ENCODE measurements around the gene SLC22A16. TPM values are rescaled to one million over a fixed set of nuclear protein-coding genes. Genes with fewer than 3 reads are reported as not detected.

Gene SLC22A16
- total and polyA plus RNA-seq, 8 donors = 0.30 to 0.92 (median 0.31) TPM; not detected in 5

- intact Hi-C loops (cut with DNase I; ENCODE audit: low total_unique reads) = loop anchor here (10.0 kb wide), 3 partner anchors 224 to 694 kb away; partner anchors contain the start of gene WASF1
- Histone ChIP-seq H3K27me3 (no peaks in the 10 kb centered on the region), H3K9me3 (no peaks in the 10 kb centered on the region), H3K36me3 (no peaks in the 10 kb centered on the region), H3K27ac (no peak overlapping the region), H3K4me3 (no peak overlapping the region), H3K4me1 (peaks cover 0 to 13% (median 7%) of the 10 kb centered on the region in 4 donors)
- DNase-seq = no peak
- TF ChIP-seq EP300 (IDR thresholded peaks at IDR 0.05) (no peak), POLR2AphosphoS5 (IDR thresholded peaks at IDR 0.05) (no peak), POLR2A (IDR thresholded peaks at IDR 0.05) (no peak), CTCF (IDR thresholded peaks at IDR 0.05) (no peak)
- 85 to 92% (median 87%) methylated on average over 4 of the region's 4 CpGs for WGBS, 5 donors
Observed at GRCh38 chr6:110398778-110399177, 77.6 kb downstream of the SLC22A16 start.

- H3K36me3 ChIP-seq = no peaks in the 10 kb centered on the region
- H3K4me1 ChIP-seq = peaks cover 2 to 18% (median 11%) of the 10 kb centered on the region in 4 donors
- H3K4me3 ChIP-seq = no peak overlapping the region
- no peak overlapping the region for H3K27ac ChIP-seq
- no peaks in the 10 kb centered on the region for H3K27me3 ChIP-seq
- intact Hi-C loops (cut with DNase I; ENCODE audit: low total_unique reads) = loop anchor here (10.0 kb wide), 3 partner anchors 220 to 690 kb away; partner anchors contain the start of gene WASF1
- WGBS, 5 donors = 37 to 86% (median 69%) methylated on average over 4 of the region's 4 CpGs
- TF ChIP-seq POLR2AphosphoS5 (IDR thresholded peaks at IDR 0.05) (no peak), EP300 (IDR thresholded peaks at IDR 0.05) (no peak)
- no peaks in the 10 kb centered on the region for H3K9me3 ChIP-seq
- DNase-seq = no peak
Observed at GRCh38 chr6:110395221-110395620, 81.2 kb downstream of the SLC22A16 start.

- TF ChIP-seq POLR2A (IDR thresholded peaks at IDR 0.05) (no peak), CTCF (IDR thresholded peaks at IDR 0.05) (no peak), EP300 (IDR thresholded peaks at IDR 0.05) (no peak), POLR2AphosphoS5 (IDR thresholded peaks at IDR 0.05) (no peak)
- H3K4me1 ChIP-seq = peaks cover 7 to 19% (median 14%) of the 10 kb centered on the region in 4 donors
- H3K9me3 ChIP-seq = no peaks in the 10 kb centered on the region
- 91 to 97% (median 95%) methylated on average over 4 of the region's 4 CpGs for WGBS, 5 donors
- no peaks in the 10 kb centered on the region for H3K27me3 ChIP-seq
- intact Hi-C loops (cut with DNase I; ENCODE audit: low total_unique reads) = loop anchor here (10.0 kb wide), 3 partner anchors 220 to 690 kb away; partner anchors contain the start of gene WASF1
- no peak overlapping the region for H3K4me3 ChIP-seq
- DNase-seq = no peak
- H3K27ac ChIP-seq = no peak overlapping the region
- H3K36me3 ChIP-seq = no peaks in the 10 kb centered on the region
Observed at GRCh38 chr6:110394409-110394808, 82.0 kb downstream of the SLC22A16 start.

- H3K4me3 ChIP-seq = no peak overlapping the region
- no peaks in the 10 kb centered on the region for H3K27me3 ChIP-seq
- intact Hi-C loops (cut with DNase I; ENCODE audit: low total_unique reads) = loop anchor here (10.0 kb wide), 3 partner anchors 218 to 688 kb away; partner anchors contain the start of gene WASF1
- 75 to 86% (median 78%) methylated on average over 9 of the region's 9 CpGs for WGBS, 5 donors
- no peaks in the 10 kb centered on the region for H3K9me3 ChIP-seq
- TF ChIP-seq CTCF (IDR thresholded peaks at IDR 0.05) (no peak), EP300 (IDR thresholded peaks at IDR 0.05) (no peak), POLR2AphosphoS5 (IDR thresholded peaks at IDR 0.05) (no peak), POLR2A (IDR thresholded peaks at IDR 0.05) (no peak)
- peaks cover 7 to 24% (median 17%) of the 10 kb centered on the region in 4 donors for H3K4me1 ChIP-seq
- no peak overlapping the region for H3K27ac ChIP-seq
- DNase-seq = no peak
- H3K36me3 ChIP-seq = no peaks in the 10 kb centered on the region
Observed at GRCh38 chr6:110392727-110393126, 83.7 kb downstream of the SLC22A16 start.

GRCh38 chr6:110390404-110390803 lies 86.0 kb downstream of the SLC22A16 start:
- TF ChIP-seq CTCF (IDR thresholded peaks at IDR 0.05) (no peak), EP300 (IDR thresholded peaks at IDR 0.05) (no peak), POLR2AphosphoS5 (IDR thresholded peaks at IDR 0.05) (no peak), POLR2A (IDR thresholded peaks at IDR 0.05) (no peak)
- H3K36me3 ChIP-seq = no peaks in the 10 kb centered on the region
- H3K27me3 ChIP-seq = no peaks in the 10 kb centered on the region
- H3K27ac ChIP-seq = no peak overlapping the region
- 11 to 36% (median 19%) methylated on average over 2 of the region's 2 CpGs for WGBS, 5 donors
- H3K4me1 ChIP-seq = peaks cover 7 to 24% (median 17%) of the 10 kb centered on the region in 4 donors
- DNase-seq = no peak
- no peak overlapping the region for H3K4me3 ChIP-seq
- H3K9me3 ChIP-seq = no peaks in the 10 kb centered on the region
- intact Hi-C loops (cut with DNase I; ENCODE audit: low total_unique reads) = loop anchor here (10.0 kb wide), 3 partner anchors 216 to 686 kb away; partner anchors contain the start of gene WASF1
